Activated T-cell treated with anti-CD3 and anti-CD28 coated beads, Interleukin-2, amount 50 U/mL, for 24 hours (primary cell): ENCODE results near the gene TSSK6.
A peak's percentile ranks its signal among the peaks of the same experiment; 100 is the strongest.
"Not testable (repeated sequence)": the region's sequence is repeated elsewhere in the genome, so short reads cannot be mapped to it uniquely, and the experiment has no call there.

ENCODE experiments used
- DNase-seq: peaks from one replicate; pipeline ENCODE4 v3.0.0-alpha.2; 2020
- H3K27ac Mint-ChIP-seq: 2 replicates; pipeline ENCODE4 v1.8.0; 2020; ENCODE audit warnings: mild to moderate bottlenecking, mixed read lengths
- H3K27me3 Mint-ChIP-seq: 2 replicates; pipeline ENCODE4 v1.8.0; 2020; ENCODE audit warnings: mixed read lengths
- H3K36me3 Mint-ChIP-seq: 2 replicates; pipeline ENCODE4 v1.8.0; 2020; ENCODE audit warnings: low read depth, mixed read lengths
- H3K4me1 Mint-ChIP-seq: 2 replicates; pipeline ENCODE4 v1.8.0; 2020; ENCODE audit warnings: low read depth, mixed read lengths
- H3K4me3 Mint-ChIP-seq: 2 replicates; pipeline ENCODE4 v1.8.0; 2020; ENCODE audit warnings: mild to moderate bottlenecking, moderate library complexity, mixed read lengths
- H3K9me3 Mint-ChIP-seq: 2 replicates; pipeline ENCODE4 v1.8.0; 2020; ENCODE audit warnings: mixed read lengths

The TSSK6 gene

DNA sequence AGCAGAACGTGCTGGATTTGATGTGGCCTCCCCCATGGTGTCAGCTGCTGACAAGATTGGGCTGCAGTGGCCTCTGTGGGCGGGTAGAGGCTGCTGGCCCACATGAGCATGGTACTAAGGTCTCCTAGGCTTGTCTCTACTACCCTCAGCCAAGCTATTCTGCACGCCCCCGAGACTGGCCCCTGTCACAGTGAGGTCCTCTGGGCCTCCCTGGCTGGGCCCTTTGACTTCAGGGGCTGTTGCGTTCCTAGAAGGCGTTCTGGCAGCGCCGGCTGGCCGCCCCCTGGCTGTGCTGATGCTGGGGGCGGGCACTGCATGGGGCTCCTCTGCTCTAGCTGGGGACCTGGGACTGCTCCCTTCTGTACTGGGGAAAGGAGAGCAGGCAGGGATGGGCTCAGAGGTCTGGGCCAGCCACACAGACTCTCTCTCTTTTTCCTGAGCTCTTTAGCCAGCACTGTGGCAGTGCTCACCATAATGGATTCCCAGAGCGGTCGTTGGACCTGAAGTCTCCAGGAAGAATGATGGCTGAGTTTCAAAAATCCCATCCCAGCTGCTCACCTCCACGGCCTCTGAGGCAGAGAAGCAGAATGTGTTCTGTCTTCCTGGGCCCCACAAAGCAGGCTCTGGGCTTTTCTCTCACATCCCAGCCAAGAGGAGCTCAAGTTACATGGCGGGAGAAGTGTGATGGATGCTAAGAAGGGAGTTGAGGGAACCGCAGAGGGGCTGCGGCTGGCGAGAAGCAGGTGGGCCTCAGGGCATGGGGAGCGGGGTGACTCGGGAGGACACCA is 32.3 kb downstream of the TSSK6 start:
- Mint-ChIP-seq H3K27ac (peak overlapping the region; percentile 89), H3K9me3 (no peaks in the 10 kb centered on the region), H3K4me3 (no peak overlapping the region), H3K27me3 (no peaks in the 10 kb centered on the region), H3K4me1 (peaks cover 80% of the 10 kb centered on the region), H3K36me3 (peaks cover 76% of the 10 kb centered on the region)
- no peak for DNase-seq

DNA sequence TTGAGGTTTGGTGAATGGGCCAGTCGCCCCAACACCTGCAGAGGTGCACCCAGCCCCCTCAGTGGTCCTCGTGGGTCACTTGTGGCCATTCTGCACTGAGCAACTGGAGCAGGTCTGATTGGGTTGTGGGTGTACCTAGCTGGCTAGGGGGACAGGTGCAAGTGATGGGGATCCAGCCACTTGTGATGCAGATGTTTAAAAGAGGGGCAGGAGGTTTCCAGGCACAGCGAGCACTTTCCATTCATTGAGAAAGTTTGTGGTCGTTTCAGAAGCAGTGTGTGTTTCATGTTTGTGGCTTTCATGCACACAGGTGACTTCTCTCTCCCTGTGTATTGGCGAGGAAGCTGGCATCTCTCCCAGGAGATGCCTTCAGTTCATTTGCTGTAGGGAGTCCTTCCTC is 34.7 kb downstream of the TSSK6 start:
- peaks cover 81% of the 10 kb centered on the region for H3K4me1 Mint-ChIP-seq
- H3K9me3 Mint-ChIP-seq, result no peaks in the 10 kb centered on the region
- peaks cover 83% of the 10 kb centered on the region for H3K36me3 Mint-ChIP-seq
- no peaks in the 10 kb centered on the region for H3K27me3 Mint-ChIP-seq
- no peak for DNase-seq
- no peak overlapping the region for H3K4me3 Mint-ChIP-seq
- peak overlapping the region; percentile 74 for H3K27ac Mint-ChIP-seq

DNA sequence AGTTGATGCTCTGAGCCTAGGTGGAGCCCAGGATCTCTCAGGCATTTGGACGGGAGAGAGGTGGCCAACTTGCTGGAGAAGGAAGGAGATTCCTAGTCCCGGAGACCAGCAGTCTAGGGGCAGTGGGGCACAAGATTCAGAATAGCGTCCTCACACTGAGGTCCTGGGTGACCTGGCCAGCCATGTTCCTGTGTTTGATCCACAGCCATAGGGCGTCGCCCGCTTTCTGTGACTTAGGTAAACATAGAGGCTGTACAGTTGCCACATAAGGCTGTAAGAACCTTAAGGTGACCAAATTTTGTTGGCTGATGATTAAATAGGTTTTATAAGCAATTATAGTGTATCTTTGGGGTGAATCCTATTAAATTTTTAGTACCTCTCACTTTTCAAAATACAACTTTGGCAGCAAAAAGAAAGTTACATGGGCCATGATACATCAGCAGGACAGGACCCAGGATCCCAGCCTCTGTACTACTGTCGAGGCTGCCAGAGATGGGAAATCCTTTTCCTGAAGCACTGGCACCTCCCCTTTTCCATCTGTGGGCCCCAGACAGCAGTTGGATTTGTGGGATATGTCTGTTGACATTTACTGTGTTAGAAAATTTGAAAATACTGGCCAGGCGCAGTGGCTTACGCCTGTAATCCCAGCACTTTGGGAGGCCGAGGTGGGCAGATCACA is 37.5 kb downstream of the TSSK6 start:
- DNase-seq, result no peak
- H3K27ac Mint-ChIP-seq, result peak overlapping the region; percentile 87

DNA sequence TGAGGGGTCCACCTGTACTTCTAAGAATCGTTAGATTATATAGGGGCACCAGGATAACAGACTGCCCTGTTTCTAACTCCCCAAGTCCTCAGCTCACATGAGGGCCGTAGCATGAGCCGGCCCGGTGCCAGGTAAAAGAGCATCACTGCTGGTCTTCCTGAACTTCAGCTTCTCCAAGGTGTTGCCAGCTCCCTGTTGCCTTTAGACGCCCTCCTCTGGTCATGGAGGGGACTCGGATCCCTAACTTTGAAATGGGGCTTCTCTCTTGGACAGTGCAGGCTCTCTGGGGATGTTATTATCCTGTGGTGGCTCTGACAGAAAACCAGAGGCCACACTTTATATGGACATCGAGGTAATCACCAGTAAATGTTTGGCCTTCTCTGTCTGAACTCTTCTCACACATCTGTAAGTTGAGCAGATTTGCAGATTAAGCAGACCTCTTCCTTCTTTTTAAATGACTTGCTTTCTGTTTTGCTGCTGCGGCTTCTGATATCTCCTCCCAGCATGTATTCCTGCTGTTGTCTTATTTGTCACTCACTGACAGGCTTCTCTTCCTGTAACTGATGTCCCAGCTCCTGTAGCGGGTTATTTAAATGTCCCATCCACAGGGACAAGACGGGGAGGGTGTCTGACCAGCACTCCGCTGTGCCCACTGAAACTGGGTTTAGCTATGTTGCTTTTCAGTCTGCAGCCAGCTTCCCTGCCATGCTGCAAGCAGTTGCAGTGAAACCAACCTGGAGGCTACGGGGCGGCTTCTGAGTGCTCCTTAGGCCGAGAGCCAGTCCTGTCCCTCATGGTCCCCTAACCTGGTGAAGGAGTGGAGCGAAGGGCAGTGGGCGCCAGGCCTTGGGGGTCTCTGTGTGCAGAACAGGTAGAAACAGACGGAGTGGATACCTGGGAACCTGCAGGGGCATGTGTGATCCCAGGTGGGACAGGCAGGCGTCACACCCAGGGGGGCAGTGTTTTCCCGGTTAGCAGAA is 39.2 kb downstream of the TSSK6 start:
- Mint-ChIP-seq H3K27me3 (no peaks in the 10 kb centered on the region), H3K27ac (peak overlapping the region; percentile 87), H3K4me3 (no peak overlapping the region), H3K4me1 (peaks cover 88% of the 10 kb centered on the region), H3K36me3 (peaks cover 87% of the 10 kb centered on the region), H3K9me3 (no peaks in the 10 kb centered on the region)
- DNase-seq, result no peak

More for the DNA sequence above, 37.5 kb downstream of the TSSK6 start:
- Mint-ChIP-seq H3K36me3 (peaks cover 88% of the 10 kb centered on the region), H3K4me1 (peaks cover 89% of the 10 kb centered on the region), H3K27me3 (no peaks in the 10 kb centered on the region), H3K4me3 (no peak overlapping the region), H3K9me3 (no peaks in the 10 kb centered on the region)

DNA sequence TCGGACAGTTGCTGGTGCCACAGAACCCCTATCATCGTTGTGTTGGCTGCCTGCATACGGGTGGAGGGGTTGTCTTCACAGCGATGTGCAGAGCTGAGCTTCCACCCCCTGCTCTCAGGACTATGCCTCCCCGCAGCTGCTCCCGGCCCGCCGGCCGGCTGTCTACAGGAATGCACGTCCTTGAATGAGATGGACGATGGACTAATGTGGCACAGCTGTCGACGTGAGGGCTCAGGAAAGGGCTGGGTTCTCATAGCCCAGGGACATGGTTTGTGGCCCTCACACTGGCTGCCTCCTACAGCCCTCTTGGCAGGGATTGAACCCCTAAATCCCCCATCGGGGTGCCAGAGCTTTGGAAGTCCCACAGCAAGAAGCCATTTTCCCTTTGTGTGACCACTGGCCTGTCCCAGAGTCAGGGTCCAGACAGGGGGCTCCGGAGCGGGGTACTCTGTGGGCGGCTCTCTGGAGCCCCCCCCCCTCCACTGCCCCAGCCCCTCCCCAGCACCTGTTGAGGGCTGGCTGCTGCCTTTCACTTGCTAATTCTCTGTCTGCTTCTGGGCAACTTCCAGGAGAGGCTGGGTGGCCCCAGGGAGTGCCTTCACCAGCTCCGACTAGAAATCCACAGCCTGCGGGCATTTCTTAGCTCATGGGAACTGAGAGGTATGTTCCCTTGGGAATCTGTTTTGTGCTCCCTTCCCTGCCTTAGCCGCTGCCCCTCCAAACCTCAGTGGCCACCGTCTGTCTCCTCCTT is 40.2 kb downstream of the TSSK6 start:
- H3K9me3 Mint-ChIP-seq, result no peaks in the 10 kb centered on the region
- no peak overlapping the region for H3K4me3 Mint-ChIP-seq
- peaks cover 88% of the 10 kb centered on the region for H3K4me1 Mint-ChIP-seq
- no peaks in the 10 kb centered on the region for H3K27me3 Mint-ChIP-seq
- DNase-seq, result no peak
- H3K27ac Mint-ChIP-seq, result peak overlapping the region; percentile 87
- peaks cover 87% of the 10 kb centered on the region for H3K36me3 Mint-ChIP-seq

DNA sequence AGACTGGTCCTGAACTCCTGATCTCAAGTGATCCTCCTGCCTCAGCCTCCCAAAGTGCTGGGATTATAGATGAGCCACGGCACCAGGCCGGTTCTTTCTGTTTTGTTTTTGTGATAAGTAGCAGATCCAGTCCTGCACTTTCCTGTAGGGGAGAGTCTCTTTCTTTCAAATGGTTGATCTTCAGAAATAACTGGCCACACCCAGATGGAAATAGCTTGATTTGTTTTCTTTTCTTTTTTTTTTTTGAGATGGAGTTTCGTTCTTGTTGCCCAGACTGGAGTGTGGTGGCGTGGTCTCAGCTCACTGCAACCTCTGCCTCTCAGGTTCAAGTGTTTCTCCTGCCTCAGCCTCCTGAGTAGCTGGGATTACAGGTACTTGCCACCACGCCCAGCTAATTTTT is 43.2 kb downstream of the TSSK6 start:
- peaks cover 89% of the 10 kb centered on the region for H3K36me3 Mint-ChIP-seq
- not testable (repeated sequence) for DNase-seq, H3K4me3 Mint-ChIP-seq, H3K27me3 Mint-ChIP-seq
- peaks cover 16% of the 10 kb centered on the region for H3K9me3 Mint-ChIP-seq
- H3K4me1 Mint-ChIP-seq, result peaks cover 76% of the 10 kb centered on the region
- H3K27ac Mint-ChIP-seq, result peak overlapping the region; percentile 67

DNA sequence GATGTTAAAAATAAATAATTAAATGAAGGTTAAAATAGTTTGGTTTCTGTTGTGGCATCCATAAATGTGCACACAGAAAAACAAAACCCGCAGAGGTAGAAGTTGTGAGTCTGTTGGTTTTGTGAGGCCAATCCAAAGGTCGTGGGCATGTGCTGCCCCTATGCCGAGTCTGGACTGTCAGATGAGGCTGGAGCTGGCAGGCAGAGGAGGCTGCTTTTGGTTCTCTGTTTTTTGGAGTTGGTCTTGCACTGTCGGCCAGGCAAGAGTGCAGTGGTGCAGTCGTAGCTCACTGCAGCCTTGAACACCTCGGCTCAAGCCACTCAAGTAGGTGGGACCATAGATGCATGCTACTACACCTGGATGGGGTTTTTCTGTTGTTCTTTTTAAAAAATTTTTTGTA is 43.7 kb downstream of the TSSK6 start:
- Mint-ChIP-seq H3K36me3 (peaks cover 89% of the 10 kb centered on the region), H3K27ac (peak overlapping the region; percentile 67), H3K4me3 (no peak overlapping the region), H3K27me3 (no peaks in the 10 kb centered on the region), H3K4me1 (peaks cover 72% of the 10 kb centered on the region), H3K9me3 (peaks cover 19% of the 10 kb centered on the region)
- no peak for DNase-seq

DNA sequence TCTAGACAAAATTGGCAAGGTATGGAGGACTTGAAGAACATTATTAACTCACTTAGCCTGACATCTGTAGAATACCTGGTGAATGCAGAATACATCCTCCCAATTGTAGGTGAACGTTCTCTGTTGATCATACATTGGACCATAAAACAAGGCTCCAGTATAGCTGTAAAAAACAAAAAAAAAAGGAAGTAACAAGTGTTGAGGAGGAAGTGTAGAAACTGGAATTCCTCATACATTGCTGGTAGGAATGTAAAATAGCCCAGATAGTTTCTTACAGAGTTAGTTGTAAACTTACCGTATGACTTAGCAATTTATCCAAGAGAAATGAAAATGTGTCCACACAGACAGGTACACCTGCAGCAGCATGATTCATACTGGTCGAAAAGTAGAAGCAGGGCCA is 44.8 kb downstream of the TSSK6 start:
- H3K9me3 Mint-ChIP-seq, result peaks cover 20% of the 10 kb centered on the region
- H3K27ac Mint-ChIP-seq, result peak overlapping the region; percentile 74
- no peaks in the 10 kb centered on the region for H3K27me3 Mint-ChIP-seq
- DNase-seq, result no peak
- peaks cover 89% of the 10 kb centered on the region for H3K36me3 Mint-ChIP-seq
- no peak overlapping the region for H3K4me3 Mint-ChIP-seq
- H3K4me1 Mint-ChIP-seq, result peaks cover 70% of the 10 kb centered on the region

DNA sequence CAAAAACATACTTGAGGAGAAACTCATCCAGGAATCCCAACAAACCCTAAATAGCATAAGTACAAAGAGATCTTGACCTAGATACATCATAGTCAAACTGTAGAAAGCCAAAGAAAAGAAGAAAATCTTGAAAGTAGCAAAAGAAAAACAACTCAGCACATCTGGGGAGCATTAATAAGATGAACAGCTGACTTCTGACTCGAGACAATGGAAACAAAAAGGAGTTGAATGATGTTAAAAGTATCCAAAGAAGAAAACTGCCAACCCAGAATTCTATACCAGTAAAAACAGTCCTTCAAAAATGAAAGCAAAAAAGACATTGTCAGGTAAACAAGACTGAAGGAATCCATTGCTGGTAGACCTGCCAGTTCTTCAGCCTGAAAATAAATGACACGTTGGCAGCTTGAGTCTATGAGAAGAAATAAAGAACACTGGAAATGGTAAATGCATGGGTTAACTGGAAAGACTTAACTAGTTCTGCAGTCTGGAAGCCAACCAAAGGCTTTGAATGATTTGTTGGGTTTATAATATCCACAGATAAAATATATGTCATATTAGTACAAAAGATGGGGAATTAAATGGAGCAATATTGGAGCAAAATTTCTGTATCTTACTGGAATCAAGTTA is 46.8 kb downstream of the TSSK6 start:
- no peak for DNase-seq
- Mint-ChIP-seq H3K4me1 (peaks cover 68% of the 10 kb centered on the region), H3K27ac (peak overlapping the region; percentile 6), H3K36me3 (peaks cover 90% of the 10 kb centered on the region), H3K4me3 (no peak overlapping the region), H3K9me3 (peaks cover 20% of the 10 kb centered on the region), H3K27me3 (no peaks in the 10 kb centered on the region)

DNA sequence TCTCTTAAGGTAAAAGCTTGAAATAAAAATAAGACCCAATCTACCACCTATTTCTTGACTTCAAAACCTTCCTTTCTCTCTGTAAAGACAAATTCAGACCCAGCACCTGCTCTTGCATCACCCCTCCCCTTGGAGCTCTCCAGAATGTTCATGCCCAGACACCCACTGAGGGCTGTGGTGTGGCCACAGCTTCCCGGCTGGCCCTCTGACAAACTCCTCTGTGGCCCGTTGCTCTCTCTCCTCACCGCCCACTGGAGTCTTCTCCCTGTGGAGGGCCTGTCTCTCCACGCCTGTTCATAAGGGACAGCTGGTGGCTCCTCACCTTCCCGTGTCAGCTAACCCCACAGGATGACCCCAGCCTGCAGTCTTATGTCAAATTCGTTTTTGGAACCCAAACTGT is 49.1 kb downstream of the TSSK6 start:
- peaks cover 20% of the 10 kb centered on the region for H3K9me3 Mint-ChIP-seq
- DNase-seq, result no peak
- no peak overlapping the region for H3K4me3 Mint-ChIP-seq
- peak overlapping the region; percentile 47 for H3K27ac Mint-ChIP-seq
- no peaks in the 10 kb centered on the region for H3K27me3 Mint-ChIP-seq
- peaks cover 70% of the 10 kb centered on the region for H3K4me1 Mint-ChIP-seq
- H3K36me3 Mint-ChIP-seq, result peaks cover 80% of the 10 kb centered on the region

DNA sequence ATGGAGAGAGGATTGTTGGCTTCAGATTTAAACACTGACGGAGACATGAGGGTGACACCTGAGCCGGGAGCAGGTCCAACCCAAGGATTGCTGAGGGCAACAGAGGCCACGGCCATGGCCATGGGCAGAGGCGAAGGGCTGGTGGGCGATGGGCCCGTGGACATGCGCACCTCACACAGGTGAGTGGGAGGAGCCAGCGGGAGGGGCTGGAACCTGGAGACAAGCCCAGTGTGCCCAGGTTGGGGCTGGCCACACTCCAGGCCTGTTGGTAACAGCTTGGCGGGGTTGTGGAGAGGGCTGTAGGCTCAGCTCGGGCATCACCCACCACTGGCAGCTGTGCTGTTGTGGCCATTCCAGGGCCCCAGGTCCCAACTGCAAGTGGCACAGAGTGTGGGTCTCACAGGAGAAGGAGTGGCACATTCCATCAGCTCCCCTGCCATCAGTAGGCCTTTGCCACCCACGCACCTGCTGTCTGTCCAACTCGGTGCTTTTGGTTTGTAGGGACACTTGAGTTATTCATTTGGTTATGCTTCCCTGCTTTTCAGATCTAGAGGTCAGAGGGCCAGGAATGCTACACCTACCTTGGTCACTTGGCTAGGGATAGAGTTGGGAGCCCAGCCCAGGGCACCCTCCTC is 49.8 kb downstream of the TSSK6 start:
- H3K27me3 Mint-ChIP-seq, result no peaks in the 10 kb centered on the region
- no peak overlapping the region for H3K4me3 Mint-ChIP-seq
- H3K9me3 Mint-ChIP-seq, result peaks cover 20% of the 10 kb centered on the region
- no peak for DNase-seq
- H3K36me3 Mint-ChIP-seq, result peaks cover 78% of the 10 kb centered on the region
- peak overlapping the region; percentile 91 for H3K27ac Mint-ChIP-seq
- H3K4me1 Mint-ChIP-seq, result peaks cover 70% of the 10 kb centered on the region

DNA sequence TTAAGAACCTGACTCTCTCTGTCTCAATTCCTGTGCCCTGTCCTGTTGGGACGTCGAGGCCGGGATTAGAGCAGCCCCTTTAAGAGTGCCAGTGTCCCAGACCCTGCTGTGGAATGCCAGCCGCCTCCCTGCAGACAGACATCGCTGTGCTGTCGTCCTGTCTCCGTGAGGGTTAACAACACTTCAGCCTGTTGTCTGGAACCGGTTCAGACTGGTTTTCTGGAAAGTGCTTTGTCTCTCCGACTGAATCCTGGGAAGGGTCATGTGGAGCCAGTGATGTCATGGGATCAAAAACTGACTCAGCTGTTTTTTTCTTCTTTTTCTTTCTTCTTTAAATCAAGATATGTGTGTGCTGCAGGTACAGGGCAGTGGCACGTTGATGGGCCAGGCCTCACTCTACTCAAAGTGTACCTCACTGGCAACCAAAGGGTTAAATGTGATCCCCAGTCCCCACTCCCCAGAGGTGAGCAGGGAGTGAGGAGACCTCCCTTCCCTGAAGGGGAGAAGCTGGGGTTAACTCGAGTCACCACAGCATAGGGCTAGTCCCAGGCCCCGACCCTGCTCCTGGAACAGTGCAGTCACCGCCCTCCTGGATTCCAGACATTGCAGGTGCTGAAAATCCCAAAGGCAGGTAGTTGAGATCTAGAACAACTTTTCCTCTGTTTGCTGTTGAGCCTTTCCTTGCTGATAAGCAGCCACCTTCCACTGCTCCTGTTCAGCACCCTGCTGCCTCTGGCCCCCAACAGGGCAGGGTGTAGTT is 50.8 kb downstream of the TSSK6 start:
- peaks cover 74% of the 10 kb centered on the region for H3K36me3 Mint-ChIP-seq
- peaks cover 20% of the 10 kb centered on the region for H3K9me3 Mint-ChIP-seq
- no peak overlapping the region for H3K4me3 Mint-ChIP-seq
- H3K4me1 Mint-ChIP-seq, result peaks cover 76% of the 10 kb centered on the region
- no peak for DNase-seq
- H3K27ac Mint-ChIP-seq, result peak overlapping the region; percentile 91
- no peaks in the 10 kb centered on the region for H3K27me3 Mint-ChIP-seq
